Activated CD4-positive, alpha-beta T cell treated with anti-CD3 and anti-CD28 coated beads for 1 hour (primary cell): ENCODE results near the gene LRRC4C.

Experiments
- DNase-seq: peaks from one replicate; pipeline ENCODE4 v3.0.0-alpha.2; 2020

The LRRC4C gene

DNA sequence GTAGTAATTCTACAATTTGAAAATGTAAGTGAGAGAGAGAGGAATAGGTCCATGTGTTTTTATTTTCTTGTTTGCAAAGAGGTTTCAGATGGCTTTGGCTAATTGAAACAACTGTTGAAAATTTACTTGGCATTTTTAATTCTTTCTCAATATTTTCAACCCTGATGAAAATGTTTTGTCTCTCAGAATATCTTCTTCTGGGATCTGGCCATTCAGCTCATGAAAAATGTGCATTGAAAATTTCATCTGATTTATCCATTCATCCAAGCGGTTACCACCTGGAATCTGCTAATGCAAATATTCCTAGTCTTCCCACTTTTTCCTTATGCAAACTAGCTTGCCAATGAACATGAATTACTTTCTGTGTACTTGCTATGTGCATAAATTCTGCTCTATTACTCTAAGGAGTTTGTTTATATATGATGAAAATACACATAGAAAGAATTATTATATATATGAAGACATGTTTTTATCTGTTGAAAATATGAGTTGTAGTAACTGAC is 621.2 kb downstream of the LRRC4C start:
- no peak for DNase-seq

DNA sequence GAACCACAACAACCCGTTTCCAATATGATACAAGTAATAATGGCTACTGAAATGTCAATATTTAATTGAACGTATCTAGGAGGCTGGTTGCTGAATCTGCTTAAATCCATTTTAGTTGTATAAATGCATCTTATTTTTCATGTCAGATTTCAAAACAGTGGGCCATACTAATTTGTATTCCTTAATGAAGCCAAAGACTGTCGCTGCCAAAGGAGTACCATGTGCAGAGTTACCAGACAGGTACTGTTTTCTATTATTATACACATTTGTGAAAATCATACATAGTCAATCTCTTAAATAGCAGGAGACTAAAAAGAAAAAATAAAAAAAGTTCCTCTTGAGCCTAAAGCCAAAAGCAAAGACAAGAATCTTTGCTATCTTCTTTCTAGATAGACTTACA is 632.3 kb downstream of the LRRC4C start:
- DNase-seq, result no peak

DNA sequence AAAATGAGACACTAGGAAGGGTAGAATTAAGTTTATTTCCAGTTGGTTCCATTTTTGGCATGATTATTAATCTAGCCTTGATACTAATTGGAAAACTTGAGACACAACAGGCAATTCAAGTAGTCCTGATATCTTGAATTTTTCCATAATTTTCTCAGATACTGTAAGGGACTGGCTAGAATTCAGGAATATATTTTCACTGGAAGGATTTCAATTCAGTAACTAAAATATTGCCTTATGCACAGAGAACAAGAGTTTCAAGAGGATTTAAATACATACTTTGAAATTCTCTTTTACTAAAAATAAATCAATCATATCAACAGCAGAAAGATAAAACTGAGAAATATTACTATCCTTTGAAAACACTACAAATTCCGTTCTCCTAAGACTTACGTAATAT is 632.9 kb downstream of the LRRC4C start:
- DNase-seq, result no peak

DNA sequence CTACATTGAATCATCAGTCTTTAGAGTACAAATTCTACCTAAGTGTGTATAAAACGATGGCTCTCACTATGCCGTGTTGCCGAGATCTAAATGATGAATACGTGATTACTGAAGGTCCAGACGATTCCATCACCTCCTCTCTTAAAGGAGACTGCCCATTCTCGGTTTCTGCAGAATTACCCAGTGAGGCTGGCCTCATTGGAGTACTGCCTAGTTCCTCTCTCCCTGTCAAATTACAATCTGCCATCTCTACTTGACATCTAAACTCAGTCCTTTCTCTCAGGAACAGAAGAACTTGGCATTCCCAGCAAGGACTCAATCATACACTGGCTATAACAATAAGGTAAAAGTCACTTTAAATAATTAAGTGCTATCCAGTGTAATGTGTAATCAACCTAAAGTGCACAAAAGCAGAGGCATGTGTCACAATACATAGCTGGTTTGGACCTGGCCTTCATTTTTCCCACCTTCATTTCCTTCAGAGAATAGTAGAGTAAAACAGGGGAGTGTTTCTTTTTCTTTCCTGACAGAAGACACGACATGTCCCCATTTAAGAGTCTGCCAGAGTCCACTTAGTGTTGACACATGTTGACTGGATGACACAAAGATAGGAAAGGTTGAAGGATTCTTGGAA is 634.1 kb downstream of the LRRC4C start:
- DNase-seq, result no peak

DNA sequence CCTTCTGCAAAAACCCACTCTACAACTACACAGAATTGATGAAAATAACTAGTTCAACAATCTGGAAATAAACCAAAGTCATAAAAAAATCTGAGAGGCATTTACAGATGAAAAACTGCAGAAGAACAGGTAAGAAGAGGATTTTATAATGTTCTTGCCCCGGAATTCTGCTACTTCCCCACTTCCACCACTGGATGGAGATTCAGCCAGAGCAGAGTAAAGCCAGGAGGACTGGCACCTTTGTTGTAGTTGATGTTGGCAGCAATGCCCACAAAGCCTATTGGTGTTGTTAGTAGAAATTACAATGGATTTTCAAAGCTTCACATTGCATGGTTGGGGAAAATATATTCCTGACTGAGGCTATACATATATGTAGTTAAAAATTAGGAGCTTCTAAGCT is 640.2 kb downstream of the LRRC4C start:
- DNase-seq, result no peak

DNA sequence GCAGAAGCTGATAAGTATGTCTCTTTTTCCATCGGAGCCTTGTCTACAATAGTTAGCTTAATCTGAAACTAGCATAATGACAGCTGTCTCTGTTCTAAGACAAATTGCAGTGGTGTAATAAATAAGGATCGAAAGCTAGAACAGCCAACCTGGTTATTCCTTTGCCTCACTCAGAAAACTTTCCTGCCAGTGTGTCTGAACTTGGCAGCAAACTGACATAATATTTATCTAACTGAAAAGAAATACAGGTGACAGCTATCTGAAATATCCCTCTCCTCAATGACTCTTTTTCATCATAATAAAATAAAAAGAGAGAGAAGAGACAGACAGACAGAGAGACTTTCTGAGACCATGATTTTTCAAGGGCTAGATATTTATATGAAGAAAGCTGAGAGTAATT is 642.5 kb downstream of the LRRC4C start:
- no peak for DNase-seq

DNA sequence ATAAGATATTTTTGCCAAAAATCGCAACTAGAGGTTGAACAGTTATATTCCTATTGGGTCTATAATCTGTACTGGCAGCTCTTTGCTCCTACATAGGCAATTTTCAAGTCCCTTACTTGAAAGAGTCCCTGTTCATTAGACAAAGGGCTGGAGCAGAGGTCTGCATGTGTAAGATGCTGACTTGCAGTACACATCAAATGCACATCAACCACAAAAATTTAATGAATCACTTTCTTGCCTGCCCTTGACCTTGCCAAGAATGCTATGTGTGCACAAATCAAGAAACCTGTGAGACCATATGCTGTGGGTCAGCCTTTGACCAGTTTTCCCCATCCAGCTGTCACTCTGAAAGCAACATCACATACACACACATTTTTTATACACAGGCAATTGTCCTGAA is 661.5 kb downstream of the LRRC4C start:
- DNase-seq, result no peak

DNA sequence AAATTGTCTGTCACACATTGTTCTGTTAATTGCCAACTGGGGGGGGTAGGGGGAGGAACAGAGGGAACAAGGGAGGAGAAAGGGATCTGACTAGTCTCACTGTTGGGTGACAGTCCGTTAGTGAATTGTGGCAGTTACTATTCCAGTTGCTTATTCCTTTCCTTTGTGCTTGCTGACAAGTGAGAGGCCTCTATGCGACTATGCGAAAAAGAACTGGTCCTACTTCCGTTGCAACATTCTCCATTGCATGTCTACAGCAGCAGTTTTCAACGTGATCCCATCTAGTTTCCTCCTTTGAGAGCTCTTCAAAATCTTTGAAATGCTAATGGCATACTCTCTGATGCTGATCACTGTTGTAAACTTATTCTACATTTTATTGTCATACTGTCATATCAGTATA is 672.2 kb downstream of the LRRC4C start:
- no peak for DNase-seq

DNA sequence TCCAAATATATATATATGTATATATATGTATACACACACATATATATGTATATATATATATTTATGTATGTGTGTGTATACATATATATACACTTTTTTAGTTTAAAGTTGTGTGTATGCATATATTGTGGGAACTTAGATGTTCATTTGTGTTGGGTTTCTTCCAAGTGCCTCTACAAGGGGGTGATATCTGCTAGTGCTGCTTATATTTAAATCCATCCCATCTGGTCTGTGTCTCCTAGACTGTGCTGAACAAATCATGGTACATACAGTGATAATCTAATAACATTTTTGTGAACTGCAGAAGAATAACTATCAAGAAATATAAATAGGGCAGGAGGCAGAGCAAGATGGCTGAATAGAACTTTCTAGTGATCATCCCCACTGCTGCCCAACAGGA is 696.4 kb downstream of the LRRC4C start:
- no peak for DNase-seq

DNA sequence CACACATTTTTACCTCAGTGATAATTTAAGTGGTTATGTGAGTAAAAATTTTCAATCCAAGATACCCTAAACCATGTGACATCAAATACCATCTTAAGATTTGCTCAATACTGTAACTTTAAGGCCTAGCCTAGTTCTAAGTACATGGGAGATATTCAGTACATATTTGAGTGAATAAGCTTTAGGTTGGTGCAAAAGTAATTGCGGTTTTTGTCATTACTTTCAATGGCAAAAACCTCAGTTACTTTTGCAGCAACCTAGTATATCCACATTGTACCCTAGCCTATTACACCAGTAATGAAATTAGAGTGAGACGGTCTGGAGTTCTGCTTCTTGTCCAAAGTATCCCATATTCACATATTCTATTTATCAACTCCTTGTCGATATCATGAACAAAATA is 700.1 kb downstream of the LRRC4C start:
- DNase-seq, result no peak

DNA sequence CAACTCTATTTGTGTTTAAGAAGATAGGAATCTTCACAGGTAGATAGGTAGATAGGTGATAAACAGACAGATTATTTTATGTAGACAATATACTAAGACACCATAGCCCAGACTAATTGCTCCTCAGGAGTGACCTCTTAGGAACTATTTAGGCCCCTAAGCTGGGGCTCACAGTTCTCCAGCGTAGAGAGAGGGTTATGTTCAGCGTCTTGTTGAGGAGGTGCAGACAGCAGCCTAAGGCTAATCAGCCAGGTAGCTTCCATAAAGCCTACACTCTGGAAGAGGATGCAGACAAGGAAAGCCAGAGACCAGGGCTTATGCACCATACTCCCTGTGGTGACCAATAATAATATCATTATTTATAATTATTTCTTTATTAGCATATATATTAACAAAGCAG is 705.2 kb downstream of the LRRC4C start:
- DNase-seq, result no peak

DNA sequence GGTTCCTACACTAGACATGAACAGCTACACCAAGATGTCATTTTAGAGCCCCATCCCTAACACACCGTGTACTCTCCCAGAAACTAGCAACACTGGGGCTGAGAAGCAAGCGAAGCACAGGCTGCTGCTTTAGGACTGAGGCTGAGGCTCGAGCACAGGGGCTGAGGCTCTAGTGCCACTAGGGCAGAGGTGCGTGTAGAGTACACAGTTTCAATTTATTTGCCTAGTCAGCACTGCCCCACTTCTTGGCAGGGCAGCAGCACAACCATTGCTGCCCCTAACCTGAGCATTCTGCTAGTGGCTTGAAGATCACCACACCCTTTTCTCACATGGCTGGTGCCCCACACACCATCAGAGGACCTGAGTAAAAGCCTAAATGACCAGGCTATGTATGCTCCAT is 713.2 kb downstream of the LRRC4C start:
- no peak for DNase-seq

DNA sequence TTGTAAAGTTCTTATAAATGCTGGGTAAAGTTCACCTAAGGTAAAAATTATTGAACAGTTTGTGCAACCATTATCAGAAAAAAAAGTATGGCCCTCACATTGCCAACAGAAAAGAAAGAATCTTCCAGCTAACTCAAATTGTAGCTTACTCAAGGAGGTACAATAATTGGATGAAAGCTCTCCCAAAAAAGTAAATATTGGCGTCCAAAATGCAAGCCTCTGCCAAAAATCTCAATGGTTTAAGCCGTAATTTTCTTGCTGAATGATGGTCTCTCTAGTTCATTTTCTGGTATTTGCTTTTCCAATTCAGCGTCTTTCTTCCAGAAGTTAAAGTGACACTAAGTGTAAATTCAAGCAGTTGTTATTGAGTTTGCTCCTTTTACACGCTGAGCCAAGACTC is 727.3 kb downstream of the LRRC4C start:
- no peak for DNase-seq

DNA sequence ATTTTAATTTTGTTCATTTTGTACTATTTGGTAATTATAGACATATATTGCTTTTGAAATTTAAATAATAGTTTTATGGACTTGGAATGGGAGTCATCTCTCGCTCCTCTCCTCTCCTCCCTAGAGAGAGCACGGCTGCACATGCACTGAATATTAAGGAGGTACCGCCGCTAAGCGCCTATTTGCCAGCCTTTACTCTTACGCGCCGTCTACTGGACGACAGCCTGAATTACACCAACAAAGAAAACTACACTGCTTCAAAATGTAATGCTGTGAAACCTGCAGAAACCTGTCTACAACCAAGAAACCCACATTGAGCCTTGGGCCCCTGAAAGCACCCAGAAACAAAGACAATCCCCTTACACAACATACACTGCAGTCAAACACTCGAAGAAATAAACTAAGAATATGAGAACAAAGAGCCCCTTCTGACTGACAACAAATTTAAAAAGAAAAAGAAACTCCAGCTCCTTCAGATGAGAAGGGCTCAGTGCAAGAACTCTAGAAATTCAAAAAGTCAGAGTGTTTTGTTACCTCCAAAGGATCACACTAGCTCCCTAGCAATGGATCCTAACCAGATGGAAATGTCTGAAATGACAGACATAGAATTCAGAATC is 737.2 kb downstream of the LRRC4C start:
- DNase-seq, result no peak

DNA sequence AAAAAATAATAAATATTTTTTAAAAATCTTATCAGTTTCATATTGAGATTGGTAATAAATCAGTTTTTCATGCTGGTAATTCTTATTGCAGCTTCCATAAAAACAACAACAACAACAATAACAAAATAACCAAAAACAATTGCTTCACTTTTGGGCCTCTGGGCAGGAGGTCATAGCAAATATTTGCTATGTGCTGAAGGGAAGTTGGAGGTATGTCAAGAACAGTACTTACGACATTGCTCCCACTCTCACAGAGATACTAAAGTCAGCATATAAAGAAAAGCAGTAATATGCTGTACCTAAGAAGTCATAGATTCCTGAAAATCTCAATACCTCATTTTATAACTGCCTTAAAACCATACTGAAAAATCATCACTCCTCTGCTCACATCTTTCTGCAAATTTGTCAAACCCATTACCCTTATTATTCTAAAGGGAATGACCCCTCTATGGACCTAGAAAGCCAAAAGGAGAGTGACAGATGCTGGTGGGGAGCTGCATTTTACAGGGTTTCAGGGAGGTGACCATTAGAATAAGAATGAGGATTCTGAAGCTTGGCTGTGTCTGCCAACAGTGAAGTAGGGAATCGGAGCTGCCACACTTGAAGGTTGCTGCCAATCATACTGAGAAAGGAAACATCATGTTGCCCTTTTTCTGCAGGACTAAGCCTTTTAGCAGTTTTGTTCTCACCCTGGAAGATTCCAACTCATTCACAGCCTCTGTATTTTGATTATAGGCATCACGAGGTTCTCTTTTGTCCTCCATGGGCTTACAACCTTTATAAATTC is 742.9 kb downstream of the LRRC4C start:
- DNase-seq, result no peak

DNA sequence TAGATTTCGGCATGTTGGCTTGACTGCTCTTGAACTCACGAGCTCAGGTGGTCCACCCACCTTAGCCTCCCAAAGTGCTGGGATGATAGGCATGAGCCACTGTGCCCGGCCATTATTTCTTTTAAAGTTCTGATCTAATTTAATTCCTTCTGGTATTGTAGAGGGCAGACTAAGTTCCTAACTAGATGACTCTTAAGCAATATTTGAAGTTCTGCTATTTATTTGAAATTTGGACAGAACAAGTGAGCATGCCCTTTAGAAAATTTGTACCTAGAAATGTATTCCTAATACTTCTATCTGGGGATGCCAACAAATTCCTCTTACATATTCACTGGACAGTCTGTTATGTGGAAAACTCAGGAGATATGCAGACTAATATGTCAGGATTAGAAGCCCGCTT is 746.4 kb downstream of the LRRC4C start:
- DNase-seq, result no peak

DNA sequence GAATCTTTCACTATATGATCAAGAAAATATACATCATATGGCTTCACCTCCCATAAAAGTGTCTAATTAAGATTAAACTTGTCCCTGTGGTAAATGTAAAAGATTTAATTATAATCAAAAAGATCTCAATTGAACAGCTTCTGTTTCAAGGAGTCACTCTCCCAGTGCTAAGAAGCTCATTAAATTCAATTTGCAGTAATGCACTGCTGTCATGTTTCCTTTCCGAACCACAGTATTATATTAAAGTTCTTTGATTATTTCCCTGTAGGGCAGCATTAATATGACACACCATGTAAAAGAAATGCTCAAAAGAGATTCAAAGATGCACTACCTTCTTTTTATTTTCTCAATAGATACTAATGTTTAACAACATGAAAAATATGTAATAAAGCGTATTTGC is 758.4 kb downstream of the LRRC4C start:
- DNase-seq, result no peak

DNA sequence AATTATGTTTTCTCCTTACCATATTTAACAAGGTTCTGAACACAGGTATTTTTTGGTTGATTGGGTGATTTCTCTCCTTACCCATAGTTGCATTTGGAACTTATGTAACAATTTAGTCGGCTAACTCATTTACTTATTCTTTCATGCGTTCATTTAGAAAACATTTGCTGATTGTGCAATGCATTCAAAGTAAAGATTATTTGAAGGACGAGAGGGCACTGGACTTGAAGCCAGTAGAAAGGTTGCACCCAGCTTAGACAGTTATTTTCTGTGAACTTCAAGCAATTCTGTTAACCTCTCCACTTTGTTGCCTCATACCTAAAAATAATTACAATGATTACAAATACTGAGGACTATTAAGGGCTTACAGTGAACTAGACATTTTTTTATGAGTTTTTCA is 769.6 kb downstream of the LRRC4C start:
- DNase-seq, result no peak

DNA sequence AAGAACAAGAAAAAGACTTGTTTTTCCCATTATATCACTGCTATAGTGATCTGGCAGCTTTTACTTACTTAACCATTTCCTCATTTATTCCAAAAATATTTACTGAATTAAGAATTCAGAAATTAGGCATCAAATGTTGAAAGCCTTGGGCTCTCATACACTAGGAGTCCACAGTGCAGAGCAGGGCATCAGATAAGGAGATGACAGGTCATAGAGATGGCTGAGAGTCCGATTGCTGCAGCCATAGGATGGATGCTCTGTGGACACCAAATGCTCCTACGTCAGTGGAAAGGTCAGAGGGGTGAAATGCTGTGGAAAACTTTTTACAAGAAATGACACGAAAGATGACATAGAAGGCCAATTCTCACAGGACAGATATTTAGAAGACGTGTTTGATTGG is 771.1 kb downstream of the LRRC4C start:
- DNase-seq, result no peak

DNA sequence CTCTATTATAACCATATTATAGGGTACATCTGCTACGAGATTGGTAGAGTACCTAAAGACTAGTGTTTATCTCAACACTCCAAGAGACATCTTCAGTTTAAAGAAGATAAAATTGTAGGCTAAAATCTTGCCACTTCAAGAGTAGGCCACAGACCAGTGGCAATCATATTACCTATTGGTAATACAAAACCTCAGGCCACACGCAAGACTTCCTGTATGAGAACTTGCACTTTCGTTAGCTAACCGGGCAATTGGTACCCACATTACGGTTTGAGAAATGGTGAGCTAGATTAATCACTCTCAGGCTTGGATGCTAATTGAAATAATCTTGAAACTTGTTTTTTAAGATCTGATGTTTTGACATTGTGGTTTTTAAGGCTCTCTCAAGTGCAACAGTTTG is 772.7 kb downstream of the LRRC4C start:
- no peak for DNase-seq

DNA sequence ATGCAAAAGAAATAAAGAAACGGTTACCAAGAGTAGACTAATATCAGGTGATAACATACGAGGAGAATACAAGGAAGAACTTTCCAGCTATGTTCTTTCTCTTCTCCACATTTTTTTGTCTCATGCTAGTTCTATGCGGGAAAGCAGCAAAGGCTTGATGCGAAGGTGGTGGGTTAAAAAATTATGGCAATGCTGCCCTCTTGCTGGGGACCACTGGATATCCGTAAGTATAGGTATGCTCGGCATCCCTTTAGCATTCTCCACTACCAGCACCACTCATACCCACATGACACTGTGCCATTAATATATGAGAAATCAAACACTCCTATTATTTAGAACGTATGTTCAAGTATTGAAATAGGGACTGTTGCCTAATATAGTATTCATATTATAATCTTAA is 776.4 kb downstream of the LRRC4C start:
- DNase-seq, result no peak

DNA sequence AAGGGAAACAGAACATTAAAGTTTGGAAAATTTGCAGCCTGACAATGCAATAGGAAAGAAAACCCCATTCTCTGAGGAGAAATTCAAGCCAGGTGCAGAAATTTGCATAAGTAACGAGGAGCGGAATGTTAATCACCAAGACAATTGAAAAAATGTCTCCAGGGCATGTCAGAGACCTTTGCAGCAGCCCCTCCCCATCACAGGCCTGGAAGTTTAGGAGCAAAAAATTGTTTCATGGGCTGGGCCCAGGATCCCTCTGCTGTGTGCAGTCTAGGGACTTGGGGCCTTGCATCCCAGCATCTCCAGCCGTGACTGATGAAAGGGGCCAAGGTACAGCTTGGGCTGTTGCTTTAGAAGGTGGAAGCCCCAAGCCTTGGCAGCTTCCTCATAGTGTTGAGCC is 780.2 kb downstream of the LRRC4C start:
- DNase-seq, result no peak

DNA sequence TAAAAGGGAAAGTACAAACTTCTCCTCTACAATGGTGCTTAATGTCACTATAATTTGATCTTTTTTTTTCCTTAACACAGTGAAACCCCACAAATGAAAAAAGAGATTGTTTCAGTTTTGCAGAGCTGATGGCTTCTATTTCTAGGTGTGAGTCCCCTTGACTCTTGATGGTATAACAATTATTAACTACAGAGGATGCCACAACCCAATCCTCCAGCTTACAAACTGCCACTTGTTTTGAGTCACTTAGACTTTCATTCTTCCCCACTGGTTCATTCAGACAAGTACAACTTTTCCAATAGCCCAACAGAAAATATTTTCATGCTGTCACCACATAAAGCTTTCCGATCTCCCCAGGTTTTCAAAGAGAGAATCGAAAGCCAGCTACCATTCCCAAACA is 812.2 kb downstream of the LRRC4C start:
- DNase-seq, result no peak

DNA sequence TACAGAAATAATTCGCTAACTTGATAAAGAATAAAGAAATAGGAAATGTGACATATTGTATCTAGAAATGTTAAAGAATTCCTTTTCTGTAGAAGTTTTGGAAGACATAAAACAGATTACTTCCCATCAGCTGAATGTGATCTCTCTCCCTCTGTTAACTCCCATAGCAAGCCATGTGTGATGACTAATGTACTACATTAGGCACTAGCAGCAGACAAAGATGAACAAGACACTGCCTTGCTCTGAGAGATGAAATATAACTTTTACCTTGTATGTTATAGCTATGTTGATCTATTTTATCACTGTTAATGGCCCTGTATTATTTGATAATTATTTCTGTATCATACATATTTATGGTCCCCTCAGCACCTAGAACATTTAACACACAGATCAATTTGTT is 817.2 kb downstream of the LRRC4C start:
- no peak for DNase-seq
